Stomach (tissue), 9 donors: ENCODE measurements around the gene MSI2. TPM values are rescaled to one million over a fixed set of nuclear protein-coding genes. Genes with fewer than 3 reads are reported as not detected.

Experiments
- DNase-seq, 2 donors: peaks; one replicate each; pipeline versions ENCODE4 v3.0.0 to v3.0.0-alpha.2; 2013 to 2019
- H3K27ac ChIP-seq, 5 donors: fragments of 200-600 bp in 4 of 5; sonication (generic) in 4 of 5; one replicate each; pipeline ENCODE4 v1.5.1; 2013 to 2019; ENCODE audit warnings: mild to moderate bottlenecking in 1 of 5, moderate library complexity in 1 of 5
- H3K27me3 ChIP-seq, 3 donors: fragments of 200-600 bp; sonication (generic); one replicate each; pipeline ENCODE4 v1.5.1; 2017 to 2019; ENCODE audit warnings: mixed run types in 1 of 3
- H3K36me3 ChIP-seq, 4 donors: fragments of 200-600 bp; sonication (generic); 1 replicate in 3 of 4; 2 replicates in 1 of 4; pipeline ENCODE4 v1.5.1; 2016 to 2019
- H3K4me1 ChIP-seq, 4 donors: fragments of 200-600 bp; sonication (generic); one replicate each; pipeline ENCODE4 v1.5.1; 2016 to 2019
- H3K4me3 ChIP-seq, 4 donors: fragments of 200-600 bp; sonication (generic) in 3 of 4; one replicate each; pipeline ENCODE4 v1.5.1; 2016 to 2019; ENCODE audit warnings: mild to moderate bottlenecking in 1 of 4
- H3K9me3 ChIP-seq, 4 donors: fragments of 200-600 bp; sonication (generic); one replicate each; pipeline ENCODE4 v1.5.1; 2016 to 2019
- EP300 ChIP-seq: sonication (generic); formaldehyde crosslinking; IDR thresholded peaks from one replicate; pipeline ENCODE4 v1.6.1; 2017; ENCODE audit warnings: antibody characterized with exemption
- POLR2A ChIP-seq, 4 donors: fragments of 450-650 bp; IDR thresholded peaks; one replicate each; pipeline ENCODE4 v1.6.1; 2016; ENCODE audit warnings: antibody characterized with exemption in 4 of 4, control low read depth in 2 of 4, mild to moderate bottlenecking in 1 of 4, moderate library complexity in 1 of 4
- POLR2AphosphoS5 ChIP-seq, 3 donors: sonication (generic); formaldehyde crosslinking; IDR thresholded peaks; one replicate each; pipeline ENCODE4 v1.6.1; 2016; ENCODE audit warnings: antibody characterized with exemption in 3 of 3
- WGBS, 5 donors: extraction: QIAGEN DNeasy Blood & Tissue Kit in 3 of 5; methylation state at CpG; one replicate each; pipeline versions ENCODE4 v1.1.5 to v1.1.7; 2013 to 2018; 5-methylcytosine and 5-hydroxymethylcytosine counted together
- intact Hi-C: fragments of 100-400 bp; cut with DNase I; formaldehyde crosslinking; loops from one replicate; pipeline ENCODE4 v1.15.1; 2023; ENCODE audit warnings: low total_unique reads
- polyA plus RNA-seq, 3 donors: library from polyadenylated mRNA; stranded (reverse); fragments of 200-250 nt; gene quantifications; one replicate each; pipeline ENCODE4 v1.2.3, GENCODE V29; 2013
- total RNA-seq, 5 donors: library from RNA; depleted of rRNA; stranded (reverse); fragments of >200 nt; gene quantifications; one replicate each; pipeline versions ENCODE4 v1.1.0 to v1.2.3, GENCODE V29; 2014 to 2016
- TF ChIP-seq, protein P1 (sequence below), 7 experiments: fragments of 450-650 bp in 4 of 7; fragments of 200-600 bp in 3 of 7; sonication (generic) in 3 of 7; IDR thresholded peaks; one replicate each; pipeline ENCODE4 v1.5.1; 2016 to 2019; ENCODE audit warnings: antibody characterized with exemption in 7 of 7, control low read depth in 2 of 7, mild to moderate bottlenecking in 1 of 7
- donor health status: healthy with polysubstance abuse.
- donor health status: Bipolar disorder and iron deficiency.
- donor health status: healthy.

MSI2 gene
- total and polyA plus RNA-seq, 8 donors = 8.3 to 72.4 (median 22.9) TPM

- Histone ChIP-seq H3K4me3 (no peak overlapping the region), H3K9me3 (no peaks in the 10 kb centered on the region), H3K36me3 (no peaks in the 10 kb centered on the region), H3K27ac (no peak overlapping the region), H3K4me1 (peaks cover 26 to 38% (median 32%) of the 10 kb centered on the region in 4 donors), H3K27me3 (no peaks in the 10 kb centered on the region)
- no peak for DNase-seq
- no peak for TF ChIP-seq POLR2AphosphoS5 (IDR thresholded peaks at IDR 0.05)
- TF ChIP-seq EP300 = no peak
- WGBS, 5 donors = 90 to 95% (median 92%) methylated on average over 12 of the region's 12 CpGs
- intact Hi-C loops = no loop called here
Measured at GRCh38 chr17:57608369-57609124, 352.2 kb downstream of the MSI2 start.

DNA sequence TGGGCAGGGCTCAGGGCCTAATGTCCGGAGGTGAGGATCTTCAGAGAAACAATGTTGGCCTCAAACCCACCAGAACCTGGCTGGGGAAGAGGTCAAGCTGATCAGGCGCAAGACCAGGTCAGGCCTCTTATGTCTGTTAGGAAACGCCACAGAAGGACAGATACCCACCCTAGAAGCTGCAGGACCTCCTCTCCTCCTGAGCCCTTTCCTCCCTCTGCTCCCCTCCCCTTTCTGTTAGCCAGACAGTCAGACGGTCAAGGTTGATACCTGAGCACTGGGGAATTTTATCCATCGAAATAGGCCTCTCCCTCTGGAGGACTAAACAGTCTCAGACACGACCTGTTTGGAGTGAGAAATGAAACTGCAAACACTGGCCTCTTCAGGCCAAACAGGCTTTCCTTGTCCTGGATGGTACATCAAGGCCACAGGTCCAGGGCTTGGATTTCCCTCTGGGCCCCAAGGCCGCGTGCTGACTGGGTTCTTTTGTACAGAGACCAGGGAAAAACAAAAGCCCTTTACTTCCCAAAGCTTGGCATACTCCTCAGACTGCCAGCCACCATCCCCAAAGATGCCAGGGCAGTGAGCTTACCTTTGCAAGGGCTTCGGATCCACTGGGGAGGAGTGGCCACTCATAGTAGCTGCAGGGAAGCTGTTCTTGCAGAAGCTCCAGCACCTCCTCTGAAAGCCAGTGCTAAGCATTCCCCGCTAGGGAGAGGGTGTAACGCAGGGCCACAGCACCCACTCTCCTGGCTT is 353.0 kb downstream of the MSI2 start:
- TF ChIP-seq POLR2A (IDR thresholded peaks at IDR 0.05) (no peak), EP300 (no peak)
- TF ChIP-seq, protein P1, sequence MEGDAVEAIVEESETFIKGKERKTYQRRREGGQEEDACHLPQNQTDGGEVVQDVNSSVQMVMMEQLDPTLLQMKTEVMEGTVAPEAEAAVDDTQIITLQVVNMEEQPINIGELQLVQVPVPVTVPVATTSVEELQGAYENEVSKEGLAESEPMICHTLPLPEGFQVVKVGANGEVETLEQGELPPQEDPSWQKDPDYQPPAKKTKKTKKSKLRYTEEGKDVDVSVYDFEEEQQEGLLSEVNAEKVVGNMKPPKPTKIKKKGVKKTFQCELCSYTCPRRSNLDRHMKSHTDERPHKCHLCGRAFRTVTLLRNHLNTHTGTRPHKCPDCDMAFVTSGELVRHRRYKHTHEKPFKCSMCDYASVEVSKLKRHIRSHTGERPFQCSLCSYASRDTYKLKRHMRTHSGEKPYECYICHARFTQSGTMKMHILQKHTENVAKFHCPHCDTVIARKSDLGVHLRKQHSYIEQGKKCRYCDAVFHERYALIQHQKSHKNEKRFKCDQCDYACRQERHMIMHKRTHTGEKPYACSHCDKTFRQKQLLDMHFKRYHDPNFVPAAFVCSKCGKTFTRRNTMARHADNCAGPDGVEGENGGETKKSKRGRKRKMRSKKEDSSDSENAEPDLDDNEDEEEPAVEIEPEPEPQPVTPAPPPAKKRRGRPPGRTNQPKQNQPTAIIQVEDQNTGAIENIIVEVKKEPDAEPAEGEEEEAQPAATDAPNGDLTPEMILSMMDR (IDR thresholded peaks at IDR 0.05) = no peak
- no peak overlapping the region for H3K4me3 ChIP-seq
- H3K4me1 ChIP-seq = peaks cover 22 to 30% (median 24%) of the 10 kb centered on the region in 4 donors
- intact Hi-C loops = no loop called here
- H3K27me3 ChIP-seq = no peaks in the 10 kb centered on the region
- peak in 1 of 2 donors; percentile 64 for DNase-seq
- no peaks in the 10 kb centered on the region for H3K36me3 ChIP-seq
- H3K9me3 ChIP-seq = no peaks in the 10 kb centered on the region
- WGBS, 5 donors = 75 to 88% (median 77%) methylated on average over 7 to 11 of the region's 11 CpGs
- no peak overlapping the region for H3K27ac ChIP-seq

- H3K36me3 ChIP-seq = no peaks in the 10 kb centered on the region
- no peaks in the 10 kb centered on the region for H3K9me3 ChIP-seq
- H3K4me3 ChIP-seq = no peak overlapping the region
- intact Hi-C loops = no loop called here
- peaks cover 16 to 24% (median 19%) of the 10 kb centered on the region in 4 donors for H3K4me1 ChIP-seq
- H3K27ac ChIP-seq = no peak overlapping the region
- H3K27me3 ChIP-seq = no peaks in the 10 kb centered on the region
- 75 to 87% (median 85%) methylated on average over 13 of the region's 13 CpGs for WGBS, 5 donors
- DNase-seq = no peak
- no peak for TF ChIP-seq POLR2A (IDR thresholded peaks at IDR 0.05)
- TF ChIP-seq, protein P1 (IDR thresholded peaks at IDR 0.05) = no peak
- TF ChIP-seq POLR2AphosphoS5 (IDR thresholded peaks at IDR 0.05) = no peak
- TF ChIP-seq EP300 = no peak
Measured at GRCh38 chr17:57609878-57610270, 353.6 kb downstream of the MSI2 start.

- DNase-seq = no peak
- TF ChIP-seq, protein P1 (IDR thresholded peaks at IDR 0.05) = no peak
- no peak for TF ChIP-seq POLR2AphosphoS5 (IDR thresholded peaks at IDR 0.05)
- TF ChIP-seq EP300 = no peak
- no peak for TF ChIP-seq POLR2A (IDR thresholded peaks at IDR 0.05)
- no peaks in the 10 kb centered on the region for H3K9me3 ChIP-seq
- H3K4me3 ChIP-seq = no peak overlapping the region
- H3K27me3 ChIP-seq = no peaks in the 10 kb centered on the region
- intact Hi-C loops = no loop called here
- H3K36me3 ChIP-seq = peaks cover 0 to 10% (median 9%) of the 10 kb centered on the region in 4 donors
- WGBS, 5 donors = 55 to 85% (median 65%) methylated on average over 6 to 7 of the region's 12 CpGs
- peaks cover 0 to 6% (median 0%) of the 10 kb centered on the region in 4 donors for H3K4me1 ChIP-seq
- H3K27ac ChIP-seq = no peak overlapping the region
Measured at GRCh38 chr17:57612202-57613071, 356.1 kb downstream of the MSI2 start.
